Mesenchymal stem cell (in vitro differentiated cells and primary cell): ENCODE results near the gene GNG13.

Experiments
- DNase-seq: peaks from one replicate; pipeline ENCODE4 v3.0.0-alpha.2; 2013
- H2AFZ ChIP-seq: one replicate; pipeline ENCODE4 v1.6.1; 2013; ENCODE audit warnings: low read depth, mild to moderate bottlenecking, control low read depth, inconsistent platforms, low read length, moderate library complexity
- H2AK5ac ChIP-seq: 2 replicates; pipeline ENCODE4 v1.6.1; 2013; ENCODE audit warnings: low read length, moderate library complexity, mild to moderate bottlenecking, inconsistent platforms; ENCODE audit not compliant: severe bottlenecking
- H2BK120ac ChIP-seq: one replicate; pipeline ENCODE4 v1.6.1; 2013; ENCODE audit warnings: low read depth, mild to moderate bottlenecking, inconsistent platforms, low read length, moderate library complexity
- H2BK12ac ChIP-seq, 2 experiments: one replicate each; pipeline ENCODE4 v1.6.1; 2013; ENCODE audit warnings: inconsistent platforms in 2 of 2, low read length in 2 of 2, mild to moderate bottlenecking in 2 of 2, moderate library complexity in 2 of 2, control low read depth in 1 of 2
- H2BK15ac ChIP-seq: one replicate; pipeline ENCODE4 v1.6.1; 2013; ENCODE audit warnings: mild to moderate bottlenecking, low read depth, inconsistent platforms; ENCODE audit not compliant: poor library complexity, severe bottlenecking
- H2BK5ac ChIP-seq: 2 replicates; pipeline ENCODE4 v1.6.1; 2013; ENCODE audit warnings: low read depth, mild to moderate bottlenecking, low read length, control low read depth, inconsistent platforms; ENCODE audit not compliant: poor library complexity, severe bottlenecking
- H3K14ac ChIP-seq, 2 experiments: one replicate each; pipeline ENCODE4 v1.6.1; 2013; ENCODE audit warnings: inconsistent platforms in 2 of 2, low read length in 2 of 2, control low read depth in 1 of 2, mild to moderate bottlenecking in 1 of 2, moderate library complexity in 1 of 2
- H3K18ac ChIP-seq, 2 experiments: one replicate each; pipeline ENCODE4 v1.6.1; 2013; ENCODE audit warnings: inconsistent platforms in 2 of 2, low read length in 2 of 2, control low read depth in 1 of 2, low read depth in 1 of 2, mild to moderate bottlenecking in 1 of 2
- H3K23ac ChIP-seq, 2 experiments: one replicate each; pipeline ENCODE4 v1.6.1; 2013; ENCODE audit warnings: inconsistent platforms in 2 of 2, low read length in 2 of 2, mild to moderate bottlenecking in 2 of 2, moderate library complexity in 2 of 2, control low read depth in 1 of 2
- H3K27ac ChIP-seq: 2 replicates; pipeline ENCODE4 v1.5.1; 2013; ENCODE audit warnings: mild to moderate bottlenecking, moderate library complexity, low read length, control low read depth, inconsistent platforms; ENCODE audit not compliant: poor library complexity, severe bottlenecking
- H3K27me3 ChIP-seq, 2 experiments: 2 replicates each; pipeline versions ENCODE4 v1.6.1 to v1.7.0; 2013; ENCODE audit warnings: low read length in 2 of 2, mild to moderate bottlenecking in 2 of 2, moderate library complexity in 2 of 2, control low read depth in 1 of 2, inconsistent platforms in 1 of 2; ENCODE audit not compliant: control insufficient read depth in 1 of 2, insufficient read depth in 1 of 2
- H3K36me3 ChIP-seq, 2 experiments: 2 replicates each; pipeline versions ENCODE4 v1.6.1 to v1.7.0; 2013; ENCODE audit warnings: low read length in 2 of 2, control low read depth in 1 of 2, inconsistent platforms in 1 of 2, low read depth in 1 of 2, mild to moderate bottlenecking in 1 of 2; ENCODE audit not compliant: insufficient read depth in 2 of 2, control insufficient read depth in 1 of 2
- H3K4ac ChIP-seq, 2 experiments: one replicate each; pipeline ENCODE4 v1.6.1; 2013; ENCODE audit warnings: inconsistent platforms in 2 of 2, low read length in 2 of 2, mild to moderate bottlenecking in 2 of 2, moderate library complexity in 2 of 2, control low read depth in 1 of 2, low read depth in 1 of 2
- H3K4me1 ChIP-seq: 2 replicates; pipeline ENCODE4 v1.6.1; 2013; ENCODE audit warnings: low read depth, low read length, control low read depth; ENCODE audit not compliant: control insufficient read depth, insufficient read depth
- H3K4me2 ChIP-seq: 2 replicates; pipeline ENCODE4 v1.6.1; 2013; ENCODE audit warnings: low read length, mild to moderate bottlenecking, inconsistent platforms; ENCODE audit not compliant: poor library complexity, severe bottlenecking
- H3K4me3 ChIP-seq, 2 experiments: 2 replicates each; pipeline versions ENCODE4 v1.5.1 to v1.7.0; 2013; ENCODE audit warnings: low read length in 2 of 2, mild to moderate bottlenecking in 2 of 2, control low read depth in 1 of 2, low read depth in 1 of 2; ENCODE audit not compliant: insufficient read depth in 1 of 2
- H3K79me1 ChIP-seq: replicated peaks from 2 replicates; pipeline ENCODE4 v1.6.1; 2013; ENCODE audit warnings: mild to moderate bottlenecking, control low read depth, low read length, inconsistent platforms; ENCODE audit not compliant: poor library complexity, severe bottlenecking
- H3K9ac ChIP-seq: 2 replicates; pipeline ENCODE4 v1.7.0; 2013; ENCODE audit warnings: mild to moderate bottlenecking, low read length, moderate library complexity
- H3K9me3 ChIP-seq: 2 replicates; pipeline ENCODE4 v1.7.0; 2013; ENCODE audit warnings: mild to moderate bottlenecking, low read length; ENCODE audit not compliant: control insufficient read depth
- H4K8ac ChIP-seq: one replicate; pipeline ENCODE4 v1.6.1; 2013; ENCODE audit warnings: inconsistent platforms, mild to moderate bottlenecking, low read length, moderate library complexity
- H4K91ac ChIP-seq: one replicate; pipeline ENCODE4 v1.6.1; 2013; ENCODE audit warnings: mild to moderate bottlenecking, low read length, inconsistent platforms
- WGBS: methylation state at CpG from one replicate; pipeline ENCODE4 v1.1.7; 2013; ENCODE audit warnings: mixed read lengths; 5-methylcytosine and 5-hydroxymethylcytosine counted together

GNG13 gene

GRCh38 chr16:797120-797420, 3.5 kb downstream of the GNG13 start:
- peaks cover 0 to 59% of the 10 kb centered on the region in 2 experiments for H3K36me3 ChIP-seq
- no peaks in the 10 kb centered on the region for H3K79me1 ChIP-seq
- H3K9me3 ChIP-seq = no peaks in the 10 kb centered on the region
- no peak overlapping the region for H4K91ac ChIP-seq
- H3K4me2 ChIP-seq = no peak overlapping the region
- DNase-seq = no peak
- peaks cover 30 to 31% of the 10 kb centered on the region in 2 experiments for H3K27me3 ChIP-seq
- H3K9ac ChIP-seq = no peak overlapping the region
- no peak overlapping the region for H2AK5ac ChIP-seq
- 94% methylated on average over 2 of the region's 2 CpGs for WGBS
- no peak overlapping the region for H2BK120ac ChIP-seq
- H2BK15ac ChIP-seq = no peak overlapping the region
- no peak overlapping the region for H2BK12ac ChIP-seq
- no peak overlapping the region for H4K8ac ChIP-seq
- H3K4me1 ChIP-seq = peaks cover 12% of the 10 kb centered on the region
- no peak overlapping the region for H3K4ac ChIP-seq
- H3K27ac ChIP-seq = no peak overlapping the region
- no peak overlapping the region for H3K23ac ChIP-seq
- no peak overlapping the region for H3K4me3 ChIP-seq
- H2AFZ ChIP-seq = no peak overlapping the region
- no peak overlapping the region for H3K18ac ChIP-seq
- no peak overlapping the region for H3K14ac ChIP-seq
- no peak overlapping the region for H2BK5ac ChIP-seq

- no peak overlapping the region for H2AK5ac ChIP-seq
- H3K27ac ChIP-seq = no peak overlapping the region
- H3K4me1 ChIP-seq = peaks cover 12% of the 10 kb centered on the region
- H3K36me3 ChIP-seq = peaks cover 0 to 65% of the 10 kb centered on the region in 2 experiments
- no peak overlapping the region for H3K9ac ChIP-seq
- H4K91ac ChIP-seq = no peak overlapping the region
- peaks cover 25% of the 10 kb centered on the region in 2 experiments for H3K27me3 ChIP-seq
- no peak overlapping the region for H2BK120ac ChIP-seq
- no peak overlapping the region for H3K18ac ChIP-seq
- H3K4ac ChIP-seq = no peak overlapping the region
- H3K14ac ChIP-seq = no peak overlapping the region
- no peak for DNase-seq
- no peak overlapping the region for H3K4me2 ChIP-seq
- H3K9me3 ChIP-seq = no peaks in the 10 kb centered on the region
- no peak overlapping the region for H2BK15ac ChIP-seq
- no peak overlapping the region for H2AFZ ChIP-seq
- no peak overlapping the region for H2BK12ac ChIP-seq
- H3K23ac ChIP-seq = no peak overlapping the region
- 94% methylated on average over 38 of the region's 38 CpGs for WGBS
- H4K8ac ChIP-seq = no peak overlapping the region
- H3K79me1 ChIP-seq = peaks cover 3% of the 10 kb centered on the region
- H2BK5ac ChIP-seq = no peak overlapping the region
- no peak overlapping the region for H3K4me3 ChIP-seq
Measured at GRCh38 chr16:796296-797119, 4.0 kb downstream of the GNG13 start.

- peaks cover 17% of the 10 kb centered on the region in 2 experiments for H3K27me3 ChIP-seq
- H3K79me1 ChIP-seq = peaks cover 9% of the 10 kb centered on the region
- H4K8ac ChIP-seq = no peak overlapping the region
- no peak overlapping the region for H2AK5ac ChIP-seq
- no peak overlapping the region for H3K4ac ChIP-seq
- no peaks in the 10 kb centered on the region for H3K9me3 ChIP-seq
- no peak overlapping the region for H3K18ac ChIP-seq
- H2BK12ac ChIP-seq = no peak overlapping the region
- no peak overlapping the region for H3K4me3 ChIP-seq
- no peak overlapping the region for H3K9ac ChIP-seq
- no peak overlapping the region for H3K23ac ChIP-seq
- no peak for DNase-seq
- H3K14ac ChIP-seq = no peak overlapping the region
- H3K36me3 ChIP-seq = peaks cover 0 to 73% of the 10 kb centered on the region in 2 experiments
- no peak overlapping the region for H2BK120ac ChIP-seq
- no peak overlapping the region for H2BK15ac ChIP-seq
- H2BK5ac ChIP-seq = no peak overlapping the region
- WGBS = 97% methylated on average over 31 of the region's 33 CpGs
- H3K4me1 ChIP-seq = peaks cover 12% of the 10 kb centered on the region
- H2AFZ ChIP-seq = no peak overlapping the region
- H3K4me2 ChIP-seq = no peak overlapping the region
- no peak overlapping the region for H4K91ac ChIP-seq
- no peak overlapping the region for H3K27ac ChIP-seq
Measured at GRCh38 chr16:795580-796229, 4.8 kb downstream of the GNG13 start.

- Histone ChIP-seq H3K4me2 (no peak overlapping the region), H2BK12ac (no peak overlapping the region), H3K14ac (no peak overlapping the region), H2BK5ac (no peak overlapping the region), H2BK15ac (no peak overlapping the region), H2BK120ac (no peak overlapping the region), H3K79me1 (peaks cover 16% of the 10 kb centered on the region), H4K8ac (no peak overlapping the region), H3K23ac (no peak overlapping the region), H4K91ac (no peak overlapping the region), H2AFZ (no peak overlapping the region), H3K27me3 (peaks cover 11% of the 10 kb centered on the region in 2 experiments), H3K36me3 (peaks cover 0 to 80% of the 10 kb centered on the region in 2 experiments), H3K9me3 (no peaks in the 10 kb centered on the region), H3K4me3 (no peak overlapping the region), H3K9ac (no peak overlapping the region), H3K4ac (no peak overlapping the region), H3K4me1 (peaks cover 5% of the 10 kb centered on the region), H2AK5ac (no peak overlapping the region), H3K18ac (no peak overlapping the region), H3K27ac (no peak overlapping the region)
- no peak for DNase-seq
- 86% methylated on average over 17 of the region's 31 CpGs for WGBS
Measured at GRCh38 chr16:794853-795466, 5.6 kb downstream of the GNG13 start.
